Measurements from ENCODE around the gene FOXP4. TPM values are rescaled to one million over a fixed set of nuclear protein-coding genes. Genes with fewer than 3 reads are reported as not detected.

Gene FOXP4
- total and polyA plus RNA-seq, 2 of the 13 experiments (the other 11 are each of a cell fraction or from before 2014, with no cell fraction given) = 11.0 to 12.4 TPM

- TF ChIP-seq MNT (IDR thresholded peaks at IDR 0.05) (no peak), DZIP1 (CRISPR knock-in tag; IDR thresholded peaks at IDR 0.05) (no peak), ZBTB37 (CRISPR knock-in tag; IDR thresholded peaks at IDR 0.05) (no peak), HOXD1 (CRISPR knock-in tag; IDR thresholded peaks at IDR 0.05) (no peak), ZBTB33 (CRISPR knock-in tag; IDR thresholded peaks at IDR 0.05) (peak; percentile 62; the same call in 1 of the 2 replicates), ZNF234 (CRISPR knock-in tag; conservative IDR thresholded peaks at IDR 0.05) (no peak)
Measured at GRCh38 chr6:41561931-41562911, 16.0 kb downstream of the FOXP4 start (continued).

Data from HepG2 (cell line).